ENCODE data around the gene REG3G.

The REG3G gene

DNA sequence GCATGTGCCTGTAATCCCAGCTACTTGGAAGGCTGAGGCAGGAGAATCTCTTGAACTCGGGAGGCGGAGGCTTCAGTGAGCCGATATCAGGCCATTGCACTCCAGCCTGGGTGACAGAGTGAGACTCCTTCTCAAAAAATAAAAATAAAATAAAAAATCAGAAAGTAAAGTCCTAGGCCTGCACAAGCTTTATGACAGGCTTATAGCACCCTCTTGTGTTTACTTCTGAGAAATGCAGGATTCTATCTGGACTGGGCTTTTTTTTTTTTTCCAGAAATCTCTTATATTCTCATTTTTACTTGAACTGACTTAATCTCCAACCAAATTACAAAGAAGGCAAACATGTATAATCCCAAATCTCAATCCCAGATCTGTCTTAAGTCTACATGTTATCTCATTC lies 26.1 kb upstream of the REG3G start:
- no peak for TF ChIP-seq CTCF (IDR thresholded peaks at IDR 0.05; ENCODE audit: low read depth, low read length)
- no peak overlapping the region for H3K4me3 ChIP-seq (ENCODE audit: low read depth, low read length)

DNA sequence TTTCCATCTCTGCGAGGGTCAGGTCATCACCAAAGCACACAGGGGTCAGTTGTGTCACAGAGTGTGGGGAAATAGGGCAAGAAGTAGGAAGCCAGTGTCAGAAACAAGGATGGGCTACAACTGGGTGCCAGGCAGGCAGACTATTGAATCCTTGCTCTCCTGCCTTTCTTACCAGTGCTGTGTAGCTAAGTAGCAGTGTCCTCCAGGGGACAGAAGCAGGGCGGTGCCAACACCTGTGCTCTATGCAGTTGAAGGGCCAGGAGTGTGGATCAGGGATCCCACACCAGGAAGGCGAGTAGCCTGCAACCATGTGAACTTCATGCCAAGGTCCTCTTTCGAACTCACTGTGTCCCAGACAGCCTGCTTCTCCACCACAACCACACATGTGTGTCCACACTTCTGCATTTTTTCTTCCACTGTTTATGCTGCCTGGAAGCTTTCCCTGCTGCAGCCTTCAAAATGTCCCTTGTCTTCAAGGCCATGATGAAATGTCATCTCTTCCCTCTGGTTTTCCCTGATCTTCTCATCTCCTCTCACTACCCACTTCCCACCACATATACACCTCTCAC lies 25.4 kb upstream of the REG3G start:
- H3K4me3 ChIP-seq (ENCODE audit: low read depth, low read length), result no peak overlapping the region
- TF ChIP-seq CTCF (IDR thresholded peaks at IDR 0.05; ENCODE audit: low read depth, low read length), result no peak

GRCh38 chr2:79001285-79001684 lies 24.2 kb upstream of the REG3G start:
- no peak overlapping the region for H3K4me3 ChIP-seq (ENCODE audit: low read depth, low read length)
- no peak for TF ChIP-seq CTCF (IDR thresholded peaks at IDR 0.05; ENCODE audit: low read depth, low read length)

- H3K4me3 ChIP-seq (ENCODE audit: low read depth, low read length), result no peak overlapping the region
- no peak for TF ChIP-seq CTCF (IDR thresholded peaks at IDR 0.05; ENCODE audit: low read depth, low read length)
These were observed 20.8 kb upstream of the REG3G start for GRCh38 chr2:79004680-79005079.

DNA sequence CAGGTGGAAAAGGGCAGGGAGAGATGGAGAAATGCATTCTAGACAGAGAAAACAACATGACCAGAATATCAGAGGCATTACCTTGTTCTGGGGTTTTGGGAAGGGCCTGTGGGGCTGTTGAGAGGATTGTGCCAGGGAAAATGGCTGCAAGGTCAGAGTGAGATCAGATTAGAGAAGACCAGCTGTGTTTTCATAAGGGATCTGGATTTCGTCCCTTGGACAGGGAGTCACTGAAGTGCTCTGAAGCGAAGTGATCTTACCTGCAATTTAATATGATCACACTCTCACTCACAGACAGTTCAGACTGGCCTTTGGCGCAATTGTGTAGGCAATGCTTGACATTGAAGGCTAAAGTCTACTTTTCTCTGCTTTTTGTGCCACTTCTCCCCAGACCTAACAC lies 20.3 kb upstream of the REG3G start:
- no peak for TF ChIP-seq CTCF (IDR thresholded peaks at IDR 0.05; ENCODE audit: low read depth, low read length)
- H3K4me3 ChIP-seq (ENCODE audit: low read depth, low read length), result no peak overlapping the region

GRCh38 chr2:79009388-79009787 lies 16.1 kb upstream of the REG3G start:
- no peak for TF ChIP-seq CTCF (IDR thresholded peaks at IDR 0.05; ENCODE audit: low read depth, low read length)
- H3K4me3 ChIP-seq (ENCODE audit: low read depth, low read length), result no peak overlapping the region

GRCh38 chr2:79011496-79011895 lies 14.0 kb upstream of the REG3G start:
- no peak for TF ChIP-seq CTCF (IDR thresholded peaks at IDR 0.05; ENCODE audit: low read depth, low read length)
- no peak overlapping the region for H3K4me3 ChIP-seq (ENCODE audit: low read depth, low read length)

Measured in WI38 (cell line).